ENCODE measurements around the gene PKIG.
A peak's percentile ranks its signal among the peaks of the same experiment; 100 is the strongest.
"Not testable (repeated sequence)": the region's sequence is repeated elsewhere in the genome, so short reads cannot be mapped to it uniquely, and the experiment has no call there.

The PKIG gene

DNA sequence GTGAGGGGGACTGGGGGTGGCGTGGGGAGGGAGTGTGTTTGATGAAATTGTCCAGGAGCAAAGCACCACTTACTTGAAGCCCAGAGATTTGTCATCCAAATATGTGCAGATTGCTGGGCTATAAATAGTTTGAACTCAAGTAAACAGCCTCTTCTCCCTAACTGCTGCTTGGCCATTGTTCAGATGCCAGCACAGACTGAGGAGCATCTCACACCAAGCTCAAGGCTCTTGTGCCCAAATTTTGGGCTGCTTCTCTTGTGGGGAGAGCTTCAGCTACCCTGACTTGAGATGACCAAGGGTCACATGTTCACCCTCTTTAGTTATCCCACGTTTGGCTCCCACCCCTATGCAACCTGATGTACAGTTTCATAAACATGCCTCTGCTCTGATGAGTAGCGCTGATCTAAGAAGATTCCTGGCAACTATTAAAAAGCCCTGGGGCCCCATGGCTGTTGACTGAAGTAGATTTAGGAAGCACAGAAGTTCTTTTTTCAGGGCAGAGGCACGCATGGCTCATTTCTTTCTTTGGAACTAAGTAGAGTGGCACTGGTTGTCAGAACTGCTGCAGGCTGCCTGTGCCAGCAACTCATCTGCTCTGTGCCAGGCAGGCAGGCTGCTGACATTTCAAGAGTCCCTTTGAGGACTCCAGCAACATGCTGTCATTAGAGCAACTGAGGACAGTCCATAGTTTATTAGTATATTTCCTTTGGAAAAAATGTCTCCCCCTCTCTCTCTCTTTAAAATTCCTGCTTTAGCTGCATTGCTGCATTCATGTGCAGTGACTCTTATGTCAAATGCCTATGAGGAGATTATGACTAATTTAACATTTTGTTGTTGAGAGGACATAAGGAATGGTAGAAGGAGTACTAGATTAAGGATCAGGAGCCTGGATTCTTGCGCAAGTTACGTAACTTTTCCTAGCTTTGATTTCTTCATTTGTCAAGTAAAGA lies 9.6 kb upstream of the PKIG start:
- DNase-seq (ENCODE audit: low read depth) = peak; percentile 99

DNA sequence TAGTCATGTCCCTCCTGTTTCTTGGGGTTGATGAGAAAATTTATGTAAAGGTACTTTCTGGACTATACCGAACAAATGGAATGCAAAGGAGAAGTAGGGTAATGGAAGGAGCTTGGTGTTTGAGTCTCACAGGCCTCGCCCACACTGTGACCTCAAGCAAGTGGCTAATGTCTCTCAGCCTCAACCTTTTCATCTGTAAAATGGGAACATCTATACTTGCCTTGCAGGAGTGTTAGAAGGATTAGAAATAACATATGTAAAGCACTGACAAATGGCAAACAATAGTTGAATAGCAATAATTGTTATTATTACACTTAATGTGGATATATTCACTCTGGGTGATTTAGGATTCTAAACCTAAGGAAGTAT lies 8.9 kb upstream of the PKIG start:
- no peak for DNase-seq (ENCODE audit: low read depth)

DNA sequence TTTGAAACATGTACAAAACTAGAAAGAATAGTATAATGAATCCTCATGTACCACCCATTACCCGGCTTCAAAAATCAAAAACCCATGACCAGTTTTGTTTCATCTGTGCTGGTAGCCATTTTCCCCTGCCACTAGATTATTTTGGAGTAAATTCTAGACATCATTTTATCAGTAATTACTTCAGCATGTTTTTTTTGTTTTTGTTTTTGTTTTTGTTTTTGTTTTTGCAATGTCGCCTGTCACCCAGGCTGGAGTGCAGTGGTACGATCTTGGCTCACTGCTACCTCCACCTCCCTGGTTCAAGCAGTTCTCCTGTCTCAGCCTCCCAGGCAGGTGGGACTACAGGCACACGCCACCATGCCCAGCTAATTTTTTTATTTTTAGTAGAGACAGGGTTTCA lies 8.0 kb upstream of the PKIG start:
- DNase-seq (ENCODE audit: low read depth) = no peak

GRCh38 chr20:44576297-44576696 lies 6.1 kb upstream of the PKIG start:
- peak; percentile 72 for DNase-seq (ENCODE audit: low read depth)

GRCh38 chr20:44579313-44580081 lies 2.9 kb upstream of the PKIG start:
- no peak for DNase-seq (ENCODE audit: low read depth)

DNA sequence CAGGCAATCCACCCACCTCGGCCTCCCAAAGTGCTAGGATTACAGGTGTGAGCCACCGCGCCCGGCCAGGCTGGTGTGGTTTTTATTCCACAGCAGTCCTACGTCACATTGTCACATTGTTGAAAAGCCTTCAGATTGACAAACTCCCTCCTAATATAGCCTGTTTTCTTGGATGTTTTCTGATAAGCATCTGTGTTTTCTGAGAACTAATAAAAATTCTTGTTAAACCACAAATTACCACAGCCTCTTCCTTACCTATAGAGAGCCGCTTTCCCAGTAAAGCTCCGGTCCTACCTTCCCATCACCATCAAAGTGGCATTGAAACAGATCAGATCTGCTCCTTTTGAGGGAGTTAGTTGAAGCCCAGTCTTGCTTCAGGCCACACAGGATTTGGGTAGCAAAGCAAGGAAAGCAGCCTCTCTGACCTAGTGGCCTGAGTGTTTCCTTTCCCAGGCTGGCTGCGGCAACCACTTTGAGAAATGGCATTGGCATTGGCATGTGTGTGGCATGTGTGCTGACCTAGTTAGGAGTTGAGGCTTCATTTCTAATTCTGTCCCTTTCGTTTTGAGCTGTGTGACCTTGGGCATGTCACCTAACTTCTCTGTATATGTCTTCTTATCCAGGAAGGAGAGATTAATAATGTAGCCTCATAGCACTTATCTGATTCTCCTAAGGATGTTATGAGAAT lies 1.7 kb upstream of the PKIG start:
- DNase-seq (ENCODE audit: low read depth) = no peak

- no peak for DNase-seq (ENCODE audit: low read depth)
Measured at GRCh38 chr20:44581515-44581914, 864 bp upstream of the PKIG start.

DNA sequence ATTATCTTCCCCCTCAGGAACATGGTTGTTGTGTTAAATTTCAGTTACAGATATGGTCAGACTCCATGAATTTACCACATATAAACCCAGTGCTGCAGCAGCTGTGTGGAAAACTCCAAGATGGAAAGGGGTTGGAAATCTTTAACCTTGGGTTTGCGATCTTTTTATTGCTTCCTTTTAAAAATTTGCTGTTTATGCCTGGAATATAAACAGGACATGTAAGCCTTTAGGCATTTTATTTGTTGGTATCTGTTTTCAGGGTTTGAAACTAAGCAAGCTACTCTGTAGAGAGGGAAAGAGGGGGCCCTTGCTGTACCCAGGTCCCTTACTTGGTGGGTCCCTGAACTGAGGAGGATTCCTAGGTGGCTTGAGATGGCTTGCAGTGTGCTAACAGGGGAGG lies 778 bp downstream of the PKIG start:
- no peak for DNase-seq (ENCODE audit: low read depth)

DNA sequence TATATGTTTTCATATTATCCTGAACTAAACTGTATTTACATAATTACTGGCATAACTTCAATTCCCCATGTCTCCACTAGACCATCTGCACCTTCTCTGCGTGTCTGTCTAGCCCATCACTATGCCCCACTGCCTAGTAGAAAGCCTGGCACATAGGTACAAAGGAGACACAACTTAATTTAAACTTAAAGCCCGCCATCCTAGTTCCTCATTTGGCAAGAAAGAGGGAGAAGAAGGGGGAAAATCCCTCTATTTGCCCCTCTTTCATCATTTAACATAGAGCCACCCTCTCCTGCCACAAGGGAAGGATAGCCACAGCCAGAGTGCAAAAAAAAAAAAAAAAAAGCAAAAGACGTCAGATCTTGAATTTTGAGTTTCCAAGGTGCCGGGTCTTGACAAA lies 1.8 kb downstream of the PKIG start:
- DNase-seq (ENCODE audit: low read depth) = no peak

GRCh38 chr20:44585057-44585963 lies 2.9 kb downstream of the PKIG start:
- DNase-seq (ENCODE audit: low read depth) = no peak

DNA sequence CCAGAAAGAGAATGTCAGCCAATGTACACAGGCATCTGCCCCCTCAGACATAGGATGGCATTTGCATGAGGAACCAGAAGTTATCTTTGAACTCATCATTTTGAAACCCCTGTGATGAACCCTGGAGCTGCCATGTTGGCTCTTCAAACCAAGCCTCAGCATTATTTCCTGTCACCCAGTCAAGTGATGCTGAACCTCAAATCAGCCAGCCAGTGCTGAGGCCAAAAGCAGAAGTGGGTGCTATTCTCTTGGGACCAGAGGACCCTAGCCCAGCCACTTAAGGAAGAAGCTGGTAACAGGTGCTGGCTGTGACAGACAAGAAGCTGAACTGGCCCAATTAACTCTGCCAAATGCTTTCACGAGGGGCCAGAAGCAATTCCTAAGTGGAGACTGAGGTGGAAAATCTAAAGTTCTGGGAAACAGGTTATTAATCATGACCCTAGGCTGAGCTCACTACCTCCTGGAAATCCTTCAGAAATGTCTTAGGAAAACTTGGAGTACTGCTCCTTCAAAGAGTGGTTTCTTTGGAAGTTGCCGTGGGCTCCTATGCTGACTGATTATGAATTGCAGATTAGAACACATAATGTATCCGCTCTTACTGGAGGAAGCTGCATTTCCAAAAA lies 4.0 kb downstream of the PKIG start:
- DNase-seq (ENCODE audit: low read depth) = no peak

GRCh38 chr20:44587035-44587980 lies 4.9 kb downstream of the PKIG start:
- DNase-seq (ENCODE audit: low read depth) = no peak

DNA sequence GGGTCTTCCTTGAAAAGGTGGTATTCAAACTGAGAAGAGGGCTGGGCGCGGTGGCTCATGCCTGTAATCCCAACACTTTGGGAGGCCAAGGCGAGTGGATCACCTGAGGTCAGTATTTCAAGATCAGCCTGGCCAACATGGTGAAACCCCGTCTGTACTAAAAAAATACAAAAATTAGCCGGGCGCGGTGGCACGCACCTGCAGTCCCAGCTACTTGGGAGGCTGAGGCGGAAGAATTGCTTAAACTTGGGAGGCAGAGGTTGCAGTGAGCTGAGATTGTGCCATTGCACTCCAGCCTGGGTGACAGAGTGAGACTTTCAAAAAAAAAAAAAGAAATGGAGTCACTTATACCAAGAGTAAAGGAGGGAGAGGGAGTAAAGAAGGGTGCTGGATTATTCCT lies 5.9 kb downstream of the PKIG start:
- not testable (repeated sequence) for DNase-seq (ENCODE audit: low read depth)

- DNase-seq (ENCODE audit: low read depth) = no peak
Measured at GRCh38 chr20:44589537-44589936, 7.2 kb downstream of the PKIG start.

DNA sequence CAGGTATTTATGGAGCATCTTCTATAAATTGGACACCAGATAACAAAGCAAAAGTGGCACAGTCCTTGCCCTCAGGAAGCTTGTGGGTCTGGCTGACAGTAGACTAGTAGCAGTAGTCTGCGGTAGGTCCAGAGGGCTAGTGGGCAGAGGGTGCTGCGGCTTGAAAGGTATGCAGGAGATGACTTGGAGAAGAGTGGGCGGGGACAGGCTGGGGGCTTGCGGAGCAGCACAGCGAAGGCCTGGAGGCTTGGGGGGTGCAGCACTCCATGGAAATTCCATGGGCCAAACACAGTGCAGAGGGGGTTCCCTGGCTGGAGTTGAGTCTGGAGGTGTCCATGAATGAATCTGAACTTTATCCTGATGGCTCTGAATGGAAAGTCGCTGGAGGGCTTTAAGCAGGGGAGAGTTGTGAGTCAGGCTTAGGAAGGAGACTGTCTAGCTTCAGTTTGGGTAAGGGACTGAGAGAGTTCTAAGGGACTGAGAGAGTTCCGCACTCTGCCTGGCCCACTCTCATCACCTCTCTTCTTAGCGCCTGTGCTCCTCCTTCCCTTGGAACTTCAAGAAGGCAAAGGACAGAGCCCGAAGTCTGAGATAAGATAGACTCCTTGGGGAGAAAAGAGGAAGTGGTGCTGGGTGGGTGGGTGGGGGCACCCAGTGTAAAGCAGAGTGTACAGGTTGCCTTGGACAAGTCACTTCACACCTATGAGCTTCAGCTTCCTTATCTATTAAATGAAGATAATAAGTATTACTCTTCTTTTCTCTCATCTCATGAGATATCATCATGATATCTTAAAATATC lies 8.8 kb downstream of the PKIG start:
- DNase-seq (ENCODE audit: low read depth) = no peak

DNA sequence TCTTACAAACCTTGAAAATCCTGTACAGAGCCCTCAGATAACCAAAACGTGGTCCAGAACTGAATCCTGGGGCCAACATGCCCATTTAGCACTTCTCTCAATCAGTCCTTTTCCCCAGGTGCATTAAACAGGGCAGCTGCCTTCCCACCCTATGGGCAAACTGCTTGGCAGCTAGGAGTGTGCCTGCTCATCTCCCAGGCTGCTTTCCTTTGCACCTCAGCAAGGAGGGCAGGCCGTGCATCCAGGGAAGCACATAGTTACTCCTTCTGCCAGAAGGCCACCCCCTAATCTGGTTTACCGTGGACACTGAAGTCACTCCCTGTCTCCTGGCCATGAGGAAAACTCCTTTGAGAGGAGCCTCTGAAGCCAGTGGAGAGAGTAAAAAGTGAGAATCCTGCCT lies 10.0 kb downstream of the PKIG start:
- no peak for DNase-seq (ENCODE audit: low read depth)

GRCh38 chr20:44593751-44594150 lies 11.4 kb downstream of the PKIG start:
- DNase-seq (ENCODE audit: low read depth) = no peak

DNA sequence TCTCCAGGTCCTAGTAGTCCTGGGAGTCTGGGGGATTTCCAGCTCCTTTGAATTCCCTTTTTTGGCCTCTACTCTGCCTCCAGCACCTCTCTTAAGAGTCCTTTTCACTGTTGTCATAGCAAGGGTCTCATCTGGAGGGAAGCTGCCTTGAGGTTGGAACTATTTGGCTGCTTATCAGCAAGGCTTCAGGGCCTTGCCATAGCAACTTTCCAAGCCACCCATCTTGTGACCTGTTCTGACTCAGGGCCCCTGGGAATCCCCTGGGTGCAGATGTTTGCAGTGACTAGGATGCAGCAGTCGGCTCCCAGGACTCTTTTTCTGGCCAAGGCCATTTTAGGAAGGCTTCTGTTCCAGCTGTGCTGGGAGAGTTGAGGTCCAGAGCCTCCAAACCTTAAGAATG lies 12.4 kb downstream of the PKIG start:
- DNase-seq (ENCODE audit: low read depth) = peak; percentile 81

DNA sequence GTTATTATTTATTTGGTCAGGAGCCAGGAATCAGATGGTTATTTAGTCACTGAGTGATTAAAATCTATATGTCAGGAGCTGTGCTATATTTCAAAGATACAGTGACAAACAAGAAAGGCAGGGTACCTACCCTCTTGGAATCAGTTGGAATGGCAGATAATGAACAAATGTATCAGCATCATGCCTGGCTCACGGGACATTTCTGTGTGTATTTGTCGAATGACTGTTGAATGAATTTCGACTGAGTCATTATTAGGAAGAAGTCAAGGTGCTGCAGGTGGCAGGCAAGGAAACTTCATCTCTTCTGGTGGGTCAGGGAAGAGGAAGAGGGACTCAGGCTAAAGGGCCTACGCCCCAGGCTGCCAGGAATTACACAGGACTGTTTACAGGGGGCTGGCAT lies 13.6 kb downstream of the PKIG start:
- DNase-seq (ENCODE audit: low read depth) = peak; percentile 56

Data from ELR (cell line).